ENCODE results near the gene EXOSC1.
"Not testable (repeated sequence)": the region's sequence is repeated elsewhere in the genome, so short reads cannot be mapped to it uniquely, and the experiment has no call there.

Gene EXOSC1, protein sequence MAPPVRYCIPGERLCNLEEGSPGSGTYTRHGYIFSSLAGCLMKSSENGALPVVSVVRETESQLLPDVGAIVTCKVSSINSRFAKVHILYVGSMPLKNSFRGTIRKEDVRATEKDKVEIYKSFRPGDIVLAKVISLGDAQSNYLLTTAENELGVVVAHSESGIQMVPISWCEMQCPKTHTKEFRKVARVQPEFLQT

DNA sequence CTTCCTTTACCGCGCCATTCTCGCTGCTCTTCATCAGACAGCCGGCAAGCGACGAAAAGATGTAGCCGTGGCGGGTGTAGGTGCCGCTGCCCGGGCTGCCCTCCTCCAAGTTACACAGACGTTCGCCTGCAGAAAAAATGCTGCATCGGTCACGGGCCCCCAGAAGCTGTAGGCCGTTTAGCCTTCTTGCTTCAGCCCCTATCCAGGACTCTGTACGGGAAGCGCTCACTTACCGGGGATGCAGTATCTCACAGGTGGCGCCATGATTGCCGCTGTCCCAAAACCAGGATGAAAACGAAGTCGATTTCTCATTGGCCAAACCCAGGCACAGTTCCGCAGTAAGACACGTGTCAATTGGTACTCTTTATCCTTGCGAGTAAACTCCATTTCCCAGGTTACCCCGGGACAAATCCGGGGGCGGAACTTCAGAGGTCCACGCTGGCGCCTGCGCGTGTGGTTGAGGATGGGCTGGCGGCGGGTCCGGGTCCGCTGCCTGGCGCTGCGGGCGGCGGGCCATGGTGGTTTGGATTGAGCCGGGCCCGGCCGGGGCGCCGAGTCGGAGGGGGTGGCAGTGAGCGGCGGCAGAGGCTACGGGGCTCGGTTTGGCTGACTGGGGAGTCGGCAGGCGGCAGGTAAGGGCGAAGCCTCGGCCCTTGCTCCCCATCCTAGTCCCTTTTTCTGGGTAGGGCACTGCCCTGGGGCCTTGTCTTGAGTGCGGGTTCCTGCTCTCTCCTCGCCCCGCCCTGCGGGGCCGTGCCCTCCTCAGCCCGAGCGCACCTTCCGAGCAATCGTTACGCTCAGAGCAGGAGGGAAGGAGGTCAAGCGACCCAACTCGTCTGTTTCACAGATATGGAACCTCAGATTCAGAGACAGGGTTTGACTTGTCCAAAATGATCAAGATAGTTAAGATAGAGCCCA, at the start of gene EXOSC1, which contains the start of gene ZDHHC16:
Gene EXOSC1, minus strand, starts transcription at position 285 of the 918 bp plus-strand sequence. Its CDS starts 21 bp downstream, at position 264.
Gene ZDHHC16, plus strand, starts transcription at position 454 of the 918 bp plus-strand sequence. CDS start 5,501 bp downstream, outside the sequence.
- DNase-seq, result peak; percentile 95

DNA sequence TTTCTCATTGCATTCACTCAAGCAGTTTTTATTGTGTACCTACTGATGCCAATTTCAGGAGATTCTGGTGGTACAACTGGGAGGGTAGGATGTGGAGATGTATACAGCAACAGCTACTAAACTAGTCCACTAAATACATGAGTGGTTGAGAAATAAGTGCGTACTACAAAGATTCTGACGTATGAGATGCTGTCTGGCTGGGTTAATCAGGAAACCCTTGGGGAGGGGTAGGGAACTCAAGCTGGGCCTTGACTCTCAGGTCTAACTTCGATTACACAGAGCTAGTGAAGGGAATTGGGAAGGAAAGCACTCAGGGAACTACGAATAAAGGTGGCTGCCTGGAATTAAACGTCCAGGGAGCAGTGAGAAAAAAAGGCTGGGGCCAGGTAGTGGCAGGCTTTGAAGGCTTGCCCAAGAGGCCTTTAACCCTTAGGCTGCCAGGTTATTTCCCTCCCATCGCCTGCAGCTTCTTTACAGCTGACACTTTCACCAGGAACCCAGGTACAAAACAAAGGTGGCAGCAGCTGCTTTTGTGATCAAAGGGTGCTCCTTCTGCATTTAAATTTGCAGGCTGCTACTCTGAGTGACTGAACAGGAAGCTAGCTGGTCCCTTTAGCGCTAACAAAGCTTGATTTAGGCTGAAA, 49.2 kb upstream of the EXOSC1 start:
- no peak for DNase-seq

DNA sequence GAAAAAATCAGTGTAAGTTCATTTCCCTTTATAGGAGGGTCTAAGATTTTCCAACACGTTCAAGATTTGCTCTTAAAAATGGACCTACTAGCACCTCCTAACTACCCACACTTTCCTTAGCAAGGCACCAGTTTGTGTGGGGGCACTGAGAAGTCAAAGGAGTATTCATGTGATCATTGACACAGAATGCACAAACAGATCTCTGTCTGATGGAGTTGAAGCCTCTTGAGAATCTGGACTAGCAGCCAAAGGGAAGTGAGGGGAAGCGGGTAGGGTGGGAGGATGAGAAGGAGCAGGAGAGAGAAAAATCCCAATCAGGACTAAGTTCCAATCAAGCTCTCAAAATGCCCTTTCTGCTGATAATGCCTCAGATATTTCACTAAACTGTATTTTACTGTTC, 48.3 kb upstream of the EXOSC1 start:
- DNase-seq, result peak; percentile 35

DNA sequence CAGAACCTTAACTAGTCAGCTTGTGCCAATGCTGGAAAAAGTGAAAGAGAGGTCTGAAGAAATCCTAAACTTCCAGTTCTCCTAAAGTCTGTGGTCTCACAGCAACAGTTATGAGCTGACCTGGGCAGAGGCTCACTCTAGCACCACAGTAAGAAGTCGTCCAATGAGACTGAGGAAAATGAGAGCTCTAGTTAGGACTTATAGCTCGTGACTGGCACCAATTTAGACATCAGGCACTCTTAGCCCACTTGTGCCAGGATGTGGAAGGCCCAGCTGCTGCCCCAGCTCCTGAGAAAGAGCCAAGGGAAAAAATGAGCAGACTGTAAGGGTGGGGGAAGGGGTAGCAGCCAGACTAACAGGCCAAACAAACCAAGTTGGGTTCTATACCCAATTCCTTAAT, 44.8 kb upstream of the EXOSC1 start:
- no peak for DNase-seq

- DNase-seq, result no peak
These were observed 40.0 kb upstream of the EXOSC1 start for GRCh38 chr10:97485647-97486281.

- no peak for DNase-seq
These were observed 38.1 kb upstream of the EXOSC1 start for GRCh38 chr10:97483921-97484320.

DNA sequence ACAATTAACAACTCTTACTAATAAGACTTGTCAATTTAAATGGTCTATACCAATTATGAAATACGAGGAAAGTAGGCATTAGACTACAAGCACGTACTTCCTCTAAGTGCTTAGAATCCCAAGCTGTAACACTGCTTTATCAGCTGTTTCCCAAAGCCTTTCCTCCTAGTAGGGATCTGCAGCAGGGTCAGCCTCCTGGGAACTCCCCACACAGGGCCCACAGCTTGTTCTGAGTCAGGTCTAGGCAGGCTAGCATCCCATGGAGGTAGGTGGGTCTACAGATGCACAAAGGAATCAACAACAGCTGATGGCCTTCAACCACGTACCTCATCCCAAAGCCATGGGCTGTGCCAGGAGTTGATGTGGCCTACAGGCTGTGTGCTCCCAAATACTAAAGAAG, 37.7 kb upstream of the EXOSC1 start:
- DNase-seq, result no peak

DNA sequence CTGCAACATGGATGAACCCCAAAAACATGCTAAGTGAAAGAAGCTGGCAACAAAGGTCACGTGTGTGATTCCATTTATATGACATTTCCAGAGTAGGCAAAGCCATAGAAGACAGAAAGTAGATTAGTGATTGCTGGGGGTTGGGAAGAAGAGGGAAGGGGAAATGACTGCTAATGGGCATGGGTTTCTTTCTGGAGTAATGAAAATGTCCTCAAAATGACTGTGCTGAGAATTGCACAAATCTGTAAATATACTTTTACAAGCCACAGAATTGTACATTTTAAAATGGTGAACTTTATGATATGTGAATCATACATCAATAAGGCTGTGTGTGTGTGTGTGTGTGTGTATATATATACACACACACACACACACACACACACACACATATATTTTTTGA, 36.6 kb upstream of the EXOSC1 start:
- DNase-seq, result peak; percentile 61

DNA sequence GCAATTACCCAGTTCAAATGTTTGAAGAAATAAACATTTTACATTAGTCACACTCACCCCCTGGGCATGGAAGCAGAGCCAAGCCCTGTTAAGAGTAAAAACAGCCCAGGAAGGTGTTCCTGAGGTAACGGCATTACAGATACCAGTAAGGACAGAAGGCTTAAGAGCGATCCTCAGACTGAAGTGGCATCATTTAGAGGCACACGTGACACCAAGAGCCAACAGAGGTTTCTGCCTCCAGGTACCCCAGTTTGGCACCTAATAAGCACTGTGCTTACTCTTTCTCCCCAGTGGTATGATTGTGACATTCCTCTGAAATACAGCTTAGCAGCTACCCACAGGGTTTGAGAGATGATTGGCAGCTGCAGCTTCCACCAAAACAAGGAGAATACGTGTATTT, 35.3 kb upstream of the EXOSC1 start:
- no peak for DNase-seq

GRCh38 chr10:97479939-97480338, 34.1 kb upstream of the EXOSC1 start:
- DNase-seq, result no peak

GRCh38 chr10:97479410-97479809, 33.6 kb upstream of the EXOSC1 start:
- not testable (repeated sequence) for DNase-seq

GRCh38 chr10:97475936-97476594, 30.3 kb upstream of the EXOSC1 start:
- DNase-seq, result peak; percentile 66

- DNase-seq, result no peak
These were observed 29.1 kb upstream of the EXOSC1 start for GRCh38 chr10:97474918-97475317.

- not testable (repeated sequence) for DNase-seq
These were observed 23.0 kb upstream of the EXOSC1 start for GRCh38 chr10:97468781-97469180.

DNA sequence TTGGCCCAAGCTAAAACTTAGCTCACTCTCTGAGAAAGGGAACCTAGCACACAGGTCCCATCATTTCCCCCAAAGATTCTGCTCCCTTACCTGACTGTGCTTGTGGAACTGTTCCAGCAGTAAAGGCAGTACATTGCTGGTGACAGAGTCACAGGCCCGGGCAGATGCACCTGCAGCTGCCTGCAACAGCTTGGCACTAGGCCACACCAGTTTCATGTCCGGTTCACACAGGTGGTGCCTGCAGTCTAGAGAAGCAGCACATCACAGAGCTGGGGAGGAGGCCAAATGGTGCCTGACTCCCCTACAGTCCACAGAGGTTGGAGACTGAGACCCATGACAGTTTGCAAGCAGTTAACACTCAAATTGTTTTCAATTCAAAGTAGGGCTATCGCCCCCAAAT, 22.4 kb upstream of the EXOSC1 start:
- no peak for DNase-seq

- no peak for DNase-seq
These were observed 20.9 kb upstream of the EXOSC1 start for GRCh38 chr10:97466755-97467154.

- DNase-seq, result no peak
These were observed 20.2 kb upstream of the EXOSC1 start for GRCh38 chr10:97465982-97466381.

DNA sequence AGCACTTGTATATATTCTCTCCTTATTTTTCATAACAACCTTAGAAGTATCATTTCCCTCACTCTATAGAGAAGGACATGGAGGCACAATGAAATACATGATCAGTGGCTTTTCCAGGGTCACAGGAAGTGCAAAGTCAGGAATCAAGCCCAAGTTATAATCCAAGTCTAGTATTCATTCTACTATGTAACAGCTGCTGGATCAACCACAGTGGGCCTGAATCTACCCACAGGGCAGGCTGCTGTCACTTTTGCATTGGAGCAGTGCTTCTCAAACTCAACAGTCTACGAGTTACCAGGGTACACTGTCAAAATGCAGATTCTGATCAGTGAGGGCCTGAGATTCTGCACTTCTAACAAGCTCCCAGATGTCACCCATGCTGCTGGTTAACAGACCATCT, 18.4 kb upstream of the EXOSC1 start:
- no peak for DNase-seq

GRCh38 chr10:97463363-97464132, 17.7 kb upstream of the EXOSC1 start:
- peak; percentile 42 for DNase-seq

GRCh38 chr10:97462309-97462708, 16.5 kb upstream of the EXOSC1 start:
- DNase-seq, result no peak

DNA sequence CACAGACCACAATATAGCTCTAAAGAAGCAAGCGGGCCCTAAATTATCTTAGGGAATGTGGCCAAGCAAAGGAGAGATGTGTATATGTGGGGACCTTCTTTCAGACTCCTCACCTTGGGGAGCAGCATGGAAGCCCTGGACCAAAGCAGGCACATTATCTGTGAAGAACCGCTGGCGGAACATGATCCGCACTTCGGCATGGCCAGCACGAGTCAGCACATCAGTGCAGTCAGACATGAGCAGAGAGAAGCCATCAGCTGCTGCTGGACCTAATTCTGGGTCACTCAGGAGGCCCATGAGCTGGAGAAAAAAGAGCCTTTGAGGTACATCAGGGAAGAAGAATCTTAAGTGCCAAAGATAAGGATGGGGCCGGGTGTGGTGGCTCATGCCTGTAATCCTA, 14.1 kb upstream of the EXOSC1 start:
- DNase-seq, result no peak

- no peak for DNase-seq
These were observed 13.3 kb upstream of the EXOSC1 start for GRCh38 chr10:97459111-97459510.

All from suppressor macrophage treated with lipopolysaccharide for 4 hours (primary cell).